Neuronal stem cell (in vitro differentiated cells): ENCODE data around the gene KRT85.

Source experiments
- DNase-seq: peaks from one replicate; pipeline ENCODE4 v3.0.0-alpha.2; 2013; ENCODE audit warnings: low spot score
- H2AFZ ChIP-seq: one replicate; pipeline ENCODE4 v1.6.1; 2013; ENCODE audit warnings: mild to moderate bottlenecking, low read length, inconsistent platforms
- H2AK5ac ChIP-seq: 2 replicates; pipeline ENCODE4 v1.6.1; 2013; ENCODE audit warnings: low read depth, mild to moderate bottlenecking, inconsistent platforms, low read length, moderate library complexity, mixed read lengths
- H2BK120ac ChIP-seq: 2 replicates; pipeline ENCODE4 v1.6.1; 2013; ENCODE audit warnings: low read depth, mild to moderate bottlenecking, inconsistent platforms, low read length, moderate library complexity, mixed read lengths
- H2BK12ac ChIP-seq: one replicate; pipeline ENCODE4 v1.6.1; 2013; ENCODE audit warnings: low read length, inconsistent platforms
- H2BK15ac ChIP-seq: 2 replicates; pipeline ENCODE4 v1.6.1; 2013; ENCODE audit warnings: mild to moderate bottlenecking, low read length, inconsistent platforms, mixed read lengths
- H2BK5ac ChIP-seq: one replicate; pipeline ENCODE4 v1.6.1; 2013; ENCODE audit warnings: inconsistent platforms, mild to moderate bottlenecking, low read length, moderate library complexity
- H3K14ac ChIP-seq: one replicate; pipeline ENCODE4 v1.6.1; 2013; ENCODE audit warnings: low read length, inconsistent platforms
- H3K18ac ChIP-seq: 2 replicates; pipeline ENCODE4 v1.6.1; 2013; ENCODE audit warnings: low read length, inconsistent platforms
- H3K23ac ChIP-seq: 2 replicates; pipeline ENCODE4 v1.6.1; 2013; ENCODE audit warnings: low read depth, mild to moderate bottlenecking, mixed read lengths, low read length, inconsistent platforms; ENCODE audit not compliant: poor library complexity
- H3K27ac ChIP-seq: replicated peaks from 3 replicates; pipeline ENCODE4 v1.5.1; 2013; ENCODE audit warnings: low read length, inconsistent platforms
- H3K27me3 ChIP-seq, 3 experiments: 2 replicates each; pipeline ENCODE4 v1.6.1; 2013; ENCODE audit warnings: low read length in 3 of 3, mild to moderate bottlenecking in 2 of 3, inconsistent platforms in 1 of 3, low read depth in 1 of 3, mixed read lengths in 1 of 3, moderate library complexity in 1 of 3; ENCODE audit not compliant: control insufficient read depth in 3 of 3, insufficient read depth in 3 of 3
- H3K36me3 ChIP-seq, 2 donors: replicated peaks in 1 of 2; 2 replicates each; pipeline ENCODE4 v1.6.1; 2013; ENCODE audit warnings: low read length in 2 of 2; ENCODE audit not compliant: control insufficient read depth in 2 of 2, insufficient read depth in 2 of 2
- H3K4ac ChIP-seq: 2 replicates; pipeline ENCODE4 v1.6.1; 2013; ENCODE audit warnings: inconsistent platforms, mild to moderate bottlenecking, low read length, moderate library complexity
- H3K4me1 ChIP-seq, 2 donors: 1 replicate in 1 of 2; 2 replicates in 1 of 2; pipeline ENCODE4 v1.6.1; 2013; ENCODE audit warnings: low read length in 2 of 2, low read depth in 1 of 2; ENCODE audit not compliant: control insufficient read depth in 2 of 2, insufficient read depth in 1 of 2
- H3K4me2 ChIP-seq: one replicate; pipeline ENCODE4 v1.6.1; 2013; ENCODE audit warnings: mild to moderate bottlenecking, low read length, inconsistent platforms; ENCODE audit not compliant: insufficient read depth, poor library complexity, severe bottlenecking
- H3K4me3 ChIP-seq, 2 donors: 2 replicates each; pipeline ENCODE4 v1.5.1; 2013; ENCODE audit warnings: low read length in 2 of 2, mild to moderate bottlenecking in 2 of 2, inconsistent platforms in 1 of 2, moderate library complexity in 1 of 2
- H3K79me1 ChIP-seq: one replicate; pipeline ENCODE4 v1.6.1; 2013; ENCODE audit warnings: low read depth, mild to moderate bottlenecking, inconsistent platforms, low read length, moderate library complexity
- H3K9ac ChIP-seq: one replicate; pipeline ENCODE4 v1.6.1; 2013; ENCODE audit warnings: mild to moderate bottlenecking, low read depth, low read length, inconsistent platforms; ENCODE audit not compliant: poor library complexity
- H3K9me3 ChIP-seq, 2 donors: replicated peaks in 1 of 2; 2 replicates each; pipeline versions ENCODE3 to v1.6.1; 2013; ENCODE audit warnings: low read length in 2 of 2, mild to moderate bottlenecking in 2 of 2, inconsistent platforms in 1 of 2, low read depth in 1 of 2, mixed read lengths in 1 of 2, moderate library complexity in 1 of 2; ENCODE audit not compliant: control insufficient read depth in 2 of 2, insufficient read depth in 1 of 2
- H4K8ac ChIP-seq: one replicate; pipeline ENCODE4 v1.6.1; 2013; ENCODE audit warnings: low read depth, mild to moderate bottlenecking, inconsistent platforms, low read length, moderate library complexity
- H4K91ac ChIP-seq: one replicate; pipeline ENCODE4 v1.6.1; 2013; ENCODE audit warnings: low read length, low read depth, mild to moderate bottlenecking, inconsistent platforms; ENCODE audit not compliant: poor library complexity
- WGBS, 2 donors: extraction: QIAGEN DNeasy Blood & Tissue Kit; methylation state at CpG; one replicate each; pipeline ENCODE4 v1.1.7; 2013; ENCODE audit warnings: missing lambda C conversion rate in 2 of 2, mixed read lengths in 1 of 2; ENCODE audit not compliant: insufficient read length in 2 of 2, insufficient replicate concordance in 1 of 2; ENCODE audit errors: extremely low coverage in 2 of 2; 5-methylcytosine and 5-hydroxymethylcytosine counted together

The KRT85 gene

GRCh38 chr12:52341066-52341580 is 26.2 kb downstream of the KRT85 start:
- H2BK12ac ChIP-seq: no peak overlapping the region
- no peak overlapping the region for H3K4me2 ChIP-seq
- H2BK15ac ChIP-seq: no peak overlapping the region
- H3K79me1 ChIP-seq: no peaks in the 10 kb centered on the region
- H3K9me3 ChIP-seq: no peaks in the 10 kb centered on the region
- no peak overlapping the region for H3K4me3 ChIP-seq
- no peak overlapping the region for H3K4ac ChIP-seq
- H3K4me1 ChIP-seq: peaks cover 0 to 2% of the 10 kb centered on the region in 2 donors
- H3K9ac ChIP-seq: no peak overlapping the region
- H4K91ac ChIP-seq: no peak overlapping the region
- no peak overlapping the region for H2AFZ ChIP-seq
- H2AK5ac ChIP-seq: no peak overlapping the region
- WGBS, 2 donors: no CpG with 5 or more reads among the region's 14 CpGs
- H3K27ac ChIP-seq: no peak overlapping the region
- H4K8ac ChIP-seq: no peak overlapping the region
- no peak overlapping the region for H3K14ac ChIP-seq
- no peak overlapping the region for H3K23ac ChIP-seq
- no peak overlapping the region for H2BK5ac ChIP-seq
- H3K36me3 ChIP-seq: no peaks in the 10 kb centered on the region
- no peak overlapping the region for H2BK120ac ChIP-seq
- DNase-seq: no peak
- H3K18ac ChIP-seq: no peak overlapping the region
- peaks cover 0 to 4% (median 0%) of the 10 kb centered on the region in 3 experiments for H3K27me3 ChIP-seq

- Histone ChIP-seq H3K36me3 (no peaks in the 10 kb centered on the region), H3K27ac (no peak overlapping the region), H3K9me3 (peaks cover 0 to 3% of the 10 kb centered on the region in 2 donors), H3K14ac (no peak overlapping the region), H3K4ac (no peak overlapping the region), H2AFZ (no peak overlapping the region), H3K4me1 (peaks cover 0 to 2% of the 10 kb centered on the region in 2 donors), H2AK5ac (no peak overlapping the region), H4K91ac (peak overlapping the region; percentile 26), H2BK12ac (no peak overlapping the region), H3K27me3 (peaks cover 0 to 4% (median 0%) of the 10 kb centered on the region in 3 experiments), H2BK15ac (no peak overlapping the region), H3K4me3 (no peak overlapping the region), H3K23ac (no peak overlapping the region), H3K4me2 (no peak overlapping the region), H3K9ac (no peak overlapping the region), H4K8ac (no peak overlapping the region), H3K79me1 (no peaks in the 10 kb centered on the region), H2BK5ac (no peak overlapping the region), H3K18ac (no peak overlapping the region), H2BK120ac (no peak overlapping the region)
- DNase-seq: no peak
- no CpG with 5 or more reads among the region's 10 CpGs for WGBS, 2 donors
These were observed 28.9 kb downstream of the KRT85 start for GRCh38 chr12:52338241-52338960.

- Histone ChIP-seq H3K23ac (no peak overlapping the region), H3K4me1 (peaks cover 0 to 2% of the 10 kb centered on the region in 2 donors)
These were observed 30.2 kb downstream of the KRT85 start for GRCh38 chr12:52337054-52337453.

GRCh38 chr12:52336641-52337040 is 30.6 kb downstream of the KRT85 start:
- Histone ChIP-seq H3K4ac (no peak overlapping the region), H3K9me3 (peaks cover 0 to 3% of the 10 kb centered on the region in 2 donors), H3K4me2 (no peak overlapping the region), H3K4me3 (no peak overlapping the region), H4K91ac (no peak overlapping the region), H2AK5ac (no peak overlapping the region), H3K79me1 (no peaks in the 10 kb centered on the region), H2BK120ac (no peak overlapping the region), H2AFZ (no peak overlapping the region), H3K4me1 (peaks cover 0 to 2% of the 10 kb centered on the region in 2 donors), H3K36me3 (no peaks in the 10 kb centered on the region), H2BK15ac (no peak overlapping the region), H3K27me3 (peaks cover 0 to 4% (median 0%) of the 10 kb centered on the region in 3 experiments), H2BK5ac (no peak overlapping the region), H3K14ac (no peak overlapping the region), H2BK12ac (no peak overlapping the region), H3K23ac (no peak overlapping the region), H3K18ac (no peak overlapping the region), H3K9ac (no peak overlapping the region), H4K8ac (no peak overlapping the region), H3K27ac (no peak overlapping the region)
- WGBS, 2 donors: no CpG with 5 or more reads among the region's 2 CpGs
- DNase-seq: no peak

More at GRCh38 chr12:52337054-52337453, 30.2 kb downstream of the KRT85 start:
- WGBS, 2 donors: no CpG with 5 or more reads among the region's 1 CpG
- no peak overlapping the region for H2BK12ac ChIP-seq
- peaks cover 0 to 3% of the 10 kb centered on the region in 2 donors for H3K9me3 ChIP-seq
- no peak overlapping the region for H3K27ac ChIP-seq
- peaks cover 0 to 4% (median 0%) of the 10 kb centered on the region in 3 experiments for H3K27me3 ChIP-seq
- no peak overlapping the region for H4K8ac ChIP-seq
- no peaks in the 10 kb centered on the region for H3K36me3 ChIP-seq
- no peak overlapping the region for H2AFZ ChIP-seq
- no peak overlapping the region for H2BK120ac ChIP-seq
- no peak overlapping the region for H3K4me2 ChIP-seq
- H3K4me3 ChIP-seq: no peak overlapping the region
- no peak overlapping the region for H3K9ac ChIP-seq
- H3K18ac ChIP-seq: no peak overlapping the region
- H2BK15ac ChIP-seq: no peak overlapping the region
- H2BK5ac ChIP-seq: no peak overlapping the region
- H2AK5ac ChIP-seq: no peak overlapping the region
- H3K14ac ChIP-seq: no peak overlapping the region
- no peak for DNase-seq
- no peak overlapping the region for H4K91ac ChIP-seq
- H3K4ac ChIP-seq: no peak overlapping the region
- H3K79me1 ChIP-seq: no peaks in the 10 kb centered on the region
